Activated CD4-positive, CD25-positive, alpha-beta regulatory T cell treated with anti-CD3 and anti-CD28 coated beads, Interleukin-2, amount 50 U/mL, for 16 hours (primary cell): Measurements from ENCODE around the gene DZIP1.

Experiments used
- DNase-seq: peaks from one replicate; pipeline ENCODE4 v3.0.0-alpha.2; 2020; ENCODE audit warnings: low read depth, low spot score

DZIP1 gene

GRCh38 chr13:95643936-95644598 lies 439 bp downstream of the DZIP1 start:
- DNase-seq, result no peak

GRCh38 chr13:95643571-95643935 lies 953 bp downstream of the DZIP1 start:
- no peak for DNase-seq

- DNase-seq, result no peak
Measured at GRCh38 chr13:95642999-95643398, 1.5 kb downstream of the DZIP1 start.

GRCh38 chr13:95642028-95642621 lies 2.4 kb downstream of the DZIP1 start:
- DNase-seq, result no peak

GRCh38 chr13:95641291-95642027 lies 3.0 kb downstream of the DZIP1 start:
- no peak for DNase-seq

GRCh38 chr13:95636853-95637252 lies 7.7 kb downstream of the DZIP1 start:
- no peak for DNase-seq

- no peak for DNase-seq
Measured at GRCh38 chr13:95630593-95630992, 13.9 kb downstream of the DZIP1 start.

- DNase-seq, result no peak
Measured at GRCh38 chr13:95629071-95629470, 15.4 kb downstream of the DZIP1 start.

- DNase-seq, result no peak
Measured at GRCh38 chr13:95628488-95628887, 16.0 kb downstream of the DZIP1 start.

GRCh38 chr13:95627590-95627989 lies 16.9 kb downstream of the DZIP1 start:
- DNase-seq, result no peak

- DNase-seq, result no peak
Measured at GRCh38 chr13:95626768-95627167, 17.7 kb downstream of the DZIP1 start.

GRCh38 chr13:95624020-95624419 lies 20.5 kb downstream of the DZIP1 start:
- no peak for DNase-seq

GRCh38 chr13:95623141-95623540 lies 21.4 kb downstream of the DZIP1 start:
- DNase-seq, result no peak

GRCh38 chr13:95620825-95621498 lies 23.5 kb downstream of the DZIP1 start:
- DNase-seq, result no peak

- DNase-seq, result no peak
Measured at GRCh38 chr13:95620030-95620824, 24.3 kb downstream of the DZIP1 start.

- DNase-seq, result no peak
Measured at GRCh38 chr13:95615539-95615938, 29.0 kb downstream of the DZIP1 start.

- no peak for DNase-seq
Measured at GRCh38 chr13:95614641-95615245, 29.8 kb downstream of the DZIP1 start.

- no peak for DNase-seq
Measured at GRCh38 chr13:95608640-95609323, 35.7 kb downstream of the DZIP1 start.

GRCh38 chr13:95607366-95607765 lies 37.1 kb downstream of the DZIP1 start:
- no peak for DNase-seq

GRCh38 chr13:95605448-95606125 lies 38.9 kb downstream of the DZIP1 start:
- no peak for DNase-seq
